Stimulated activated CD4-positive, alpha-beta T cell treated with anti-CD3 and anti-CD28 coated beads, Interleukin-2, amount 100 ng/mL, for 24 hours (primary cell): ENCODE results near the gene RCBTB2.
A peak's percentile ranks its signal among the peaks of the same experiment; 100 is the strongest.
"Not testable (repeated sequence)": the region's sequence is repeated elsewhere in the genome, so short reads cannot be mapped to it uniquely, and the experiment has no call there.

ENCODE experiments used
- DNase-seq, 2 donors: peaks; one replicate each; pipeline ENCODE4 v3.0.0-alpha.2; 2020

Gene RCBTB2

DNA sequence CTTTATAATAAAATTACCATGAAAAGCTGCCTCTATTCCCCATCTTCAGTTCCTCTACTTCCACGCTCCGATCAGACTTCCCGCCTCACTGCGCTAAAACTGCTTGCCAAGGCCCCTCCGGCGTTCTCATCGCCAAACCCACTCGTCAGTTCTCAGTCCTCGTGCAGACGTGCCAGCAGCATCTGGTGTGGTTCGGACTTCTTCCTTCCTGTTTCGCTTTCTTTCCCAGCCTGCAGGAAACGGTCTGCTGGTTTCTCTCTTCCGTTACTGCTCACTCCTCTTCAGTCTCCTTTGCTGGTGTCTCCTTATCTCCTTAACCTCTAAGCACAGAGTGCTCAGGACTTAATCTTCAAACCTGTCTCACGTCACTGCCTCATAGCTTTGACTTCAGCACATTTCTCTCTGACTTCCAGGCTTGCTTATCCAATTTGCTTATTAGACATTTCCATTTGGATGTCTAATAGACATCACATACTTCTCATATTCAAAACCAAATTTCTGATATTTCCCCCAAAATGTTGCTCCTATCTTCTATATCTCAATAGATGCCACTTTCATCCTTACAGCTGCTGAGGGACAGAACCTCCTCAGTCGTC lies 40.3 kb downstream of the RCBTB2 start:
- peak; percentile 66 for DNase-seq

DNA sequence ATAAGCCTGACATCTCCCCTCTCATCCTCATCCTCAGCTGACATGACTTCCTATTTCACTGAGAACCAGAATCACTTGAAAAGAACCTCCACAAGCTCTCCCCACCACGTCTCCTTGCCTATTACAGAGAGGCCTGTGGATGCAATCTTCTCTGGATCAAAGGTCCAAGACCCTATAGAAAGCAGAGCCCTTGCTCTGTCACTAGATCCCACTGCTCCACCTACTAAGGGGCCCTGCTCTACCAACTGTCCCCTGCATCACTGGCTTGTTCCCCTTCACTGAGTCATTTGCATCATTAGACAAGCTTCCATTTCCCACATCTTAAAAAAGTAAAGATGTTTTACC lies 40.8 kb downstream of the RCBTB2 start:
- no peak for DNase-seq

- DNase-seq = no peak
Observed at GRCh38 chr13:48491423-48492095, 41.3 kb downstream of the RCBTB2 start.

DNA sequence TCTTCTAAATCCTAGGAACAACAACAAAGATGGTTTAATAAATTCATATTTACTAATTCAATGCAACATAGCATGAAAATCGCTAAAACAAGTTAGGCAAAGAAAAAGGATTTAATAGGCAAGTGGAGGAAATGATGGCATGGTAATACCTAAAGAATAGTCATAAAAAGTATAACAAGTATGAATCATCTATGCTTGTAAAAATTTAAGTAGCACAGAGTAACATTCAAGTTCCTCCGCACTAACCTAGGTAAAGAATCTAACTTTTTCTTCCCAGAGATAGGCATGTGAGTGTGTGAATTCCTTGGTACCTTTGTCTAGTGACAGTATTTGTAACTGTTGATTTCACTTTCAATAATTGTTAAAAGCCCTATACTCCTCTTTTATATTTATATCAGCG lies 42.6 kb downstream of the RCBTB2 start:
- no peak for DNase-seq

DNA sequence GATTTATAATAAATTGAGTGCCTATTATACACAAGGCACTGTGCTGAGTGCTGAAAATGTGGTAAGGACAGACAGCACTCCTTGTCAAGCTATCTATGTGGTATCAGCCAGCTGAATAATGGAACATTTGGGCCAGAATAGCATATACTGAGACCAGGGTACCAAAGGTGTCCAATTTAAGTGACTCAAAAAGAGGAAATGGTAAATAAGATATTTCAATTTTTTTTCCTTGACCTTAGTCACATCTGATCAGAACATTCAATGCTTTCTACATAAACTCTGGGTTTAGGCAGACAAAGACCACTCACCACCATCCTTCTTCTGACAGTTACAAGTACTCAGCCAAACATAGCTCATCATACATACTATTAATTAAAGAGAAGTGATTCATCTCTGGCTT lies 43.2 kb downstream of the RCBTB2 start:
- no peak for DNase-seq

- DNase-seq = no peak
Observed at GRCh38 chr13:48488995-48489394, 43.9 kb downstream of the RCBTB2 start.

GRCh38 chr13:48487968-48488367 lies 44.9 kb downstream of the RCBTB2 start:
- DNase-seq = no peak

DNA sequence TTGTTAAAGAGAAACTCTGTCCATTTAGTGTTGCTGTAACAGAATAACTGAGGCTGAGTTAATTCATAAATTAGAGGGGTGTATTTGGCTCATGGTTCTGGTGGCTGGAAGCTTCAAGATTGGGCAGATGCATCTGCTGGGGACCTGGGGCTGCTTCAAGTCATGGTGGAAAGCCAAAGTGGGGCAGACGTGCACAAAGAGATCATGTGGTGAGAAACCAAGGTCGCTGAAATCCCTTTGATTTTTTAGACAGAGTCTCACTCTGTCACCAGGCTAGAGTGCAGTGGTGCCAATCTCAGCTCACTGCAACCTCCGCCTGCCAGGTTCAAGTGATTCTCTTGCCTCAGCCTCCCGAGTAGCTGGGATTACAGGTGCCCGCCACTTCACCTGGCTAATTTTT lies 46.0 kb downstream of the RCBTB2 start:
- DNase-seq = no peak

GRCh38 chr13:48486362-48486761 lies 46.5 kb downstream of the RCBTB2 start:
- DNase-seq = no peak

DNA sequence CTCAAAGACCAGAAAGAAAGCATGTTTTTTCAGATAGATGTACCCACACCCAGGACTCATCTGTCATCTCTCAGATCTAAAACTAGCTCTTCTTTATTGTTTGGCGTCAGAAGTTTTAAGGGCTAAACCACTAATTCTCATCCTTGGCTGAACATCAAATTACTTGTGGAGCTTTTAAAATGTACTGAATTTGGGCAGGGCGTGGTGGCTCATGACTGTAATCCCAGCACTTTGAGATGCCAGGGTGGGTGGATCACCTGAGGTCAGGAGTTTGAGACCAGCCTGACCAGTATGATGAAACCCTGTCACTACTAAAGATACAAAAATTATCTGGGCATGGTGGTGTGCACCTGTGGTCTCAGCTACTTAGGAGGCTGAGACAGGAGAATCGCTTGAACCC lies 47.4 kb downstream of the RCBTB2 start:
- DNase-seq = no peak

GRCh38 chr13:48483575-48483974 lies 49.3 kb downstream of the RCBTB2 start:
- no peak for DNase-seq

- DNase-seq = no peak
Observed at GRCh38 chr13:48478391-48478790, 54.5 kb downstream of the RCBTB2 start.

GRCh38 chr13:48477191-48477855 lies 55.6 kb downstream of the RCBTB2 start:
- DNase-seq = no peak

DNA sequence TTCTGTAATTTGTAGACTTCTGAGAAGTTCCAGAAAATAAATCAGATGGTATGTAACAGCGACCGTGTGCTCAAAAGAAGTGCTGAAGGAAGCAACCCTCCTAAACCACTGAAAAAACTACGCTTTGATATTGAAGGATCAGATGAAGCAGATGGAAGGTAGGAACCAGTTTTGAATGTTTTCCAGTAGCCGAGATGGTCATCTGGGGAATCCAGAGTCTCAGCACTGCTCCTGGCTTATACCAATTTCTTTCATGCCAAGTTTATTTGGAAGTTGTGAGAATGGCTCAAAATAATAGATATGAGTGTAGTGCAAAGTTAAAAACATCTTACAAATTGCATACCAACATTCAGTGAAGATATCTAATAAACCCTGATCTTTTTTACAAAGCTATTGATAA lies 56.2 kb downstream of the RCBTB2 start:
- no peak for DNase-seq

DNA sequence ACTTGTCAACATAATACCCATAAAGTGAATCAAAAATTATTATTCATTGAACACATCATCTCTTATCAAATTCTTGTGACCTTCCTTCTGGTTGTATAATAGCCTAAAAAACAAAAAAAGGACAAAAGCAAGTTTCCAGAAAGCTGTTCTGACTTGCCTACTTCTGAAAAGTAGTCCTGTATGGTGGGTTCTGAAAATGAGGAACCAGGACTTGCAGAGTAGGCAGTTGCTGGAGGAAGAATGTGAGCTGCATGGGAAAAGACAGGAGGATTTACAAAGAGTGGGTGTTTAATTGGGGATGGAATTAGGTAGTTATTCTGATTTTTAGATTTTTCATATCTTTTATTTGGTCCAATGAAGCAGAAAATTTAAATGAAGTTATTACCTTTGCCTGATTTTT lies 56.7 kb downstream of the RCBTB2 start:
- DNase-seq = no peak

- no peak for DNase-seq
Observed at GRCh38 chr13:48475230-48475629, 57.6 kb downstream of the RCBTB2 start.

GRCh38 chr13:48457578-48458242 lies 75.2 kb downstream of the RCBTB2 start:
- DNase-seq = no peak

DNA sequence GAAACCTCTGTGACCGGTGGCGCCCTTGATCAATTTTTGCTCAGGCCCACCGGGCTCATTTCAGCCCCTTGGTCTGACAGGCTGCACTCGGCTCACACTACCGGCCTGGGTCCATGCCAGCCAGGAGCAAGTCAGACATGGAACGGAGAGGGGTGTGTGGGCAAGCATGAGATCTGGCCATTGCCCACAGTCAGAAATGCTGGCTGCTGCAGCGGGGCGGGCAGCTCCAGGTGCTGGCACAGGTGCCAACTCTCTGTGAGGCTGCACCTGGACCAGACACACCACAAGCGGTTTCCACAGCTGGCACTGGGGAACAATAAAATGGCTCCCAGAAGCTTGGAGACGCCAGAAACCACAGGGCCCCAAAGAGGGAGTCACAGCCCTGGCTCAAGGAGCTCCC lies 76.3 kb downstream of the RCBTB2 start:
- no peak for DNase-seq

GRCh38 chr13:48451196-48451595 lies 81.7 kb downstream of the RCBTB2 start:
- DNase-seq = not testable (repeated sequence)

- no peak for DNase-seq
Observed at GRCh38 chr13:48449656-48450055, 83.2 kb downstream of the RCBTB2 start.

GRCh38 chr13:48448959-48449614 lies 83.8 kb downstream of the RCBTB2 start:
- no peak for DNase-seq

DNA sequence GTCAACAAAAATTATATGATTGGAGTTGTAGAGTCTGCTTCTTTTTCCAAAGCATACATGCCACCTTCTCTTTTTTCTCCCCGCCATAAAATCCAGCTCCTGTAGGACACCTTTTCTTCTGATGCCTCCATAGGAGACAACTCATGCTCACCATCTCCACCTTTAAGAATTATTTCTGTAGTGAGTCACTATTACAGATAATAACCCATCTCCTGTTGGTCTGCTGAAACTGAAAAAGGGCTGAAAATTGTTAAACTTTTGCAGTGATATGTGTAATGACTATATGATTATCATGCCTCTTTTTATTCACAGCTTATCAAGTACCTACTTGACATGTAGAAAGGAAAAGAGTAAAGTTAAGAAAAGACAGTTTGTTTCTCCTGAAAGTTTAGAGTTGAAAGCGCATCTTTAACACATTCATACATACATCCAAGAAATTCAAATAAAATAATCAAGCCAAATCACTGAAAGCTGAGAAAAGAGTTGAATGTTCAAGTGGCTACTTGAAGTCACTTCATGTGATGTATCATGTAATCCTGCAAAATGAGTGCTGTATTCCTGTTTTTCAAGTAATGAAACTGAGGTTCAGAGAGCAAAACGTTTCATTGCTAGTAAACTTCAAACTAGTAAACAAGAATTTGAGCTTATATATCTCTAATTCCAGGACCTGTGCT lies 84.5 kb downstream of the RCBTB2 start:
- no peak for DNase-seq

DNA sequence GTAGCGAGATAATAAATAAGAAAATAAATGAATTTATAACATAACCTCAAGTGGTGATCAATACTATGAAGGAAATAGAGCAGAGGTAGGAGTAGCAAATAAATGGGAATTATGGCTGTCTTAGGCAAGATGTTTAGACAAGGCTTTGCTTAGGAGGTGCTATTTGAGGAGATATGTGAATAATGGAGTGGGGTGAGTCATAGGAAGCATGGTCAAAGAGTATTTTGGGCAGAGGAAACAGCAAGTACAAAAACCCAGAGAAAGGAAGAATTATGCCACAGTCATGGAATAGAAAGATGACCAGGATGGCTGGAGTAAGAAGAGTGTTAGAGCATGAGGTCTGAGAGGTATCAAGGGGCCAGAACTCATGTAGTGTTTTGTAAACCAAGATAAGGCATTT lies 86.4 kb downstream of the RCBTB2 start:
- no peak for DNase-seq
